GM12892 (cell line): Measurements from ENCODE around the gene SHISA5.

Experiments used
- POLR2A ChIP-seq: IDR thresholded peaks from 2 replicates; pipeline ENCODE4 v1.6.1; 2011; ENCODE audit warnings: low read depth, low read length, control low read depth
- POLR2AphosphoS5 ChIP-seq: IDR thresholded peaks from 2 replicates; pipeline ENCODE4 v1.6.1; 2011; ENCODE audit warnings: low read depth, low read length, control low read depth
- TAF1 ChIP-seq: IDR thresholded peaks from 2 replicates; pipeline ENCODE4 v1.6.1; 2011; ENCODE audit warnings: low read depth, mild to moderate bottlenecking, control low read depth, low read length, borderline replicate concordance

GRCh38 chr3:48472673-48472922, 31.4 kb downstream of the SHISA5 start:
- no peak for TF ChIP-seq POLR2A
- TF ChIP-seq POLR2AphosphoS5: no peak
- no peak for TF ChIP-seq TAF1
